NCI-H345 treated with DMSO at 0.1 percent for 48 hours (cell line): ENCODE results near the gene ERC2.

Experiments
- DNase-seq: peaks from one replicate; lab custom pipeline; 2025; ENCODE audit not compliant: unreplicated experiment; lab: John Stamatoyannopoulos, UW

ERC2 gene

DNA sequence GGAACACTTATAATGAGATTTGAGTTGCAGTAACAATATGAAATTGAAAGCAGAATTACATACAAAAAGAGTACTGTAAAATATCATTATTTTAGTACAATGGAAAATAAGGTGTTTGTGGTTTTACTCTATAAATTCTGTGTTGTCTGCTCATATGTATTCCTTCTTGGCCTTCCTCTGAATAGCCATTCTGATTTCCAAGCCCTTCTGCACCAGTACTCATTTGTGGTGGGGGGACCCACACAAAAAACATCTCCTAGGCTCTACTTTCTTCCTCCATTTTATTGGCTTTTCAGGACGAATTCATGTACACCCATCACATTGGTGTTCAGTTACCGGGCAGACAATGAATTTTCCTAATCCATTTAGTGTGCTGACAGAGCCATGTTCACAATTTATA lies 338.2 kb downstream of the ERC2 start:
- DNase-seq, result peak; percentile 32

DNA sequence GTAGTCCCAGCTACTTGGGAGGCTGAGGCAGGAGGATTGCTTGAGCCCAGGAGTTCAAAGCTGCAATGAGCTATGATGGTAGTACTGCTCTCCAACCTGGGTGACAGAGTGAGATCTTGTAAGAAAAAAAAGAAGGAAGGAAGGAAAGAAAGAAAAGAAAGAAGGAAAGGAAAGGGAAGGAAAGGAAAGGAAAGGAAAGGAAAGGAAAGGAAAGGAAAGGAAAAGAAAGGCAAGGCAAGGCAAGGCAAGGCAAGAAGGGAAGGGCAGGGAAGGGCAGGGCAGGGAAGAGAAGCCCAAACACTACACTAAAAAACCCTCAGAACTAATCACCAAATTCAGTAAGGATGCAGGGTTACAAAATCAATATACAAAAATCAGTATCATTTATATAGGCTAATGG lies 341.6 kb downstream of the ERC2 start:
- DNase-seq, result no peak

DNA sequence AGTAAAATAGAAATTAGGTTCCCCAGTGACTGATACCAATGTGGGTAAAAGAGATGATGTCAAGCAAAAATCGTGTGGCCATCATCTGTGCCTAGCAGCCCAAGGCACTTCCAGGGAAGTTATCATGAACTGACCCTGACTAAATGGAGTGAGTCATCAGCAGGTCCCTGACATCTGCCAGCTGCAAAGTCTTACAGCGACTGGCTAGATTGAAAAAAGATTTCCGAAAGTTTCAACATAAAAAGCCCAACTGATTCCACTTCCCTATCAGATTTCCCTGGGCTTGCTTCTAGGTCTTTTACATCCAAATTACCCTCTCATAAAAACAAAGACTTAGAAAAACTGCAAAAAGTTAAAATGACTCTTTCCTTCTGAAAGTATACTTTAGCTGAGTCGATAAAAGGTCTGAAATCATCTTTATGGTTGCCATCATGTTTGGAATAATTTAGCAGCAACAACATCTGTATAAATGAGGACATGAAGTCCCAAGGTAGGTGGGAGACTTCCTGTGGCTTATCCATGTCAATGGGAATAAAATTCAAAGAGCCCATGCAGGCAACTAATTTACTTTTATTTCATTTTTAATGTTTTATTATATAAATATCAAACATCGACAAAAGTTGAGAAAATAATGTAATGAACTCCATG lies 342.8 kb downstream of the ERC2 start:
- DNase-seq, result no peak

- DNase-seq, result no peak
Measured at GRCh38 chr3:56124546-56124945, 343.7 kb downstream of the ERC2 start.

- DNase-seq, result no peak
Measured at GRCh38 chr3:56123487-56123886, 344.8 kb downstream of the ERC2 start.

- DNase-seq, result no peak
Measured at GRCh38 chr3:56122911-56123310, 345.4 kb downstream of the ERC2 start.

DNA sequence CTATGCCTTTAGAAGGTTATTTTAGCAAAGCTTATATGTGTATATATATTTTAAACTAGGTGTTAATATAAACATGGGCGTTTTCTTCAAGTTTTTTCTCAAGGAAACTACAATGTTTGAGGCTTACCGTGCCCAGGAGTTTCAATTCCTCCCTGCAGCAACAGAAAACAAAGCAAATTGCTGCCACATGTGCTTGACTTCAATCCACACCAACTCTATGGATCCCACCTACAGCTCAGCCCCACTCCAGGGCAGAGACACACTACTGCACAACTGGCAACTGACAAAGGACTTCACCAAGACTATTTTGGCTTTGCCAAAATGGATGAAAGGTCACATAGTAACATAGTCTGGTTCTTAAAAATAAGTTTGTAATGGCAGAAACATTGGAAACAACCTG lies 346.6 kb downstream of the ERC2 start:
- no peak for DNase-seq

DNA sequence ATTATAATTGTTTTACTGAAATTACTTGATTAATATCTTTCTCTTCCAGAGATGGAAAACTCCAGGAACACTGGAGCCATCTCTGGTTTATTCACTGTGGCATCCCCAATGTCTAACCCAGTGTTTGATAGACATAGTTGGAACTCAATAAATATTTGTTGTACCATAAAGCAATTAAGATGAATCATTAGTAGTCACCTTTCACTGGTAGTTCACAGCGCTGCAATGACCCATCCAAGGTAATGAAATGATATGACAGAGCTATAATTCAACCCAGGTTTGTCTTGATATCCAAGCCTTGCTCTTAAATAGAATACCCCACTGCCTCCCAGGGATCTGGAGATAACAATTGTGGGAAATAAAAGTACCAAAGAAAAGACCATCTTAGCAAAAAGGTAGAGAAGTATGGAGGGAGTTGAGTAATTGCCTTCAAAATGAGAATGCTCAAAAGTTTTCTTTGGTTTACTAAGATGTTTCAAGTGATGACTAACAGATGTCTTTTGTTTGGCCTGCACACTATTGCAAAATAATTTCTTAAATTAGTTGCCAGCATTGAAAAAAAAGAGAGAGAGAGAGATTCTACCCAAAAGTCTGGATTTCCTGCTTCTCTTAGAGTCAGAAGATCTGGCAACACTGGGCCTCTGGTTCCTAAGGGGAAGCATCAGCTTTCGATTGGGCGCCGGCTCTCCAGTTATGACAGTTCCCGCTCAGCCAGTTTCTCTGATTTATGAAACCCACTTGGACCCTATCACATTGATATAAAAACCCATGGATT lies 348.5 kb downstream of the ERC2 start:
- DNase-seq, result no peak

DNA sequence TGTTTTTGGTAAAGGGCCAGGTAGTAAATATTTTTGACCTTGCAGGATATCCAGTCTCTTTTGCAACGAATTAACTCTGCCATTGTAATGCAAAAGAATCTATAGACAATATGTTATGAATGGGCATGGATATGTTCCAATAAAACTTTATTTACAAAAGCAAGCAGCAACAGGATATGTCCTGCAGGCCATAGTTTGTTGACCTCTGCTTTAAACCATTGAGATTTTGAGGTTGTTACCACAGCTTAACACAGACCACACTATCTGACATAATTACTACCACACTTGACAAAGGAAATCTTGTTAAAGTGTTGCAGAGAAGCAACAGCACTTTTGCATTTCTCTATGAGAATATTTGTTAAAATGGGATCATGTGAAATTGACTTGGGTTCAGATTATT lies 349.3 kb downstream of the ERC2 start:
- no peak for DNase-seq

- DNase-seq, result no peak
Measured at GRCh38 chr3:56115698-56116097, 352.6 kb downstream of the ERC2 start.

DNA sequence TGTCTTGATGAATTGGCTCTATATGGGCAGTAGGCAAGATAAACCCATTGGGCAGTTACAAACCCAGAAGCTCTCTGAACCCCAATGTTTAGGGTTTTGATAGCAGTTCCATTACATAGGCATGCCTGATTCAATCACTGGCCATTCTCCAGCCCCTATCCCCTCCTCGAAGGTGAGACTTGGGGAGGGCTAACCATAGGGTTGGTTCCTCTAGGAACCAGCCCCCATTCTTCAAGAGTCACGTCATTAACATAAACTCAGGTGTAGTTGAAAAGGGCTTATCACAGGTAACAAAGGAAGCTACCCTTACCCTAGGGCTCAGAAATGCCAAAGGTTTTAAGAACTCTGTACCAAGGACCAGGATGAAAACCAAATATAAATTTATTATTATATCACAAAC lies 353.1 kb downstream of the ERC2 start:
- DNase-seq, result no peak

- no peak for DNase-seq
Measured at GRCh38 chr3:56113908-56114307, 354.4 kb downstream of the ERC2 start.

- DNase-seq, result no peak
Measured at GRCh38 chr3:56113231-56113630, 355.0 kb downstream of the ERC2 start.

DNA sequence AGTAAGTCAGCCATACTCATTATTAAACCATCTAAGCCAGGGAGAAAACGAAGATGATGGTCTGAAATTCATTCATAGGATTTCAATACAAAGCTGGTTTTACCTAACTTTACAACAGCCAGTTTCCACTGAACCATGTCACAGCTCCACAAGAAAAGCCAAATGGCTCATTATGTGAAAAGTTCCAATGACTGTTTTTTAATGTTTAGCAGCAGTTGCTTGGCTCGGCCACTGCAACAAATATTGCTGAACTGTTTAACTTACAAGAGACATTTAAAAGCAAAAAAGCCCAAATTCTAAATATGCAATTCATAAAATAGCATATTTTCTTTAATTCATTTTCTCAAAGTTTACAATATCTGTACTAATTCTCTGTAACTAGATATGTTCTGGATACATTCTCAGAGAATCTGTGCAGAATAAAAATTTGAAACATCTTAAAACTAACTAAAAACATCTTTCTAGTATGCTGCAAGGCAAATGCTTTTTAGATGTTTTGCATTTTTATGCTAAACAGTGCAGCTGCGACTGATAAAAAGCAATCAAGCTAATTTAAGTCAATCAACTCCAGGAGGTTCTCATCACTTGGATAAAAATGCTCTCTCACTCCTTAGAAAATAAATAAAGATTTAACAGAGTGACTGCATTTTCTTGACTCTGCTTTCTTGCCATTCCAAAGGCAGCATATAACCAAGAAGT lies 356.5 kb downstream of the ERC2 start:
- no peak for DNase-seq

DNA sequence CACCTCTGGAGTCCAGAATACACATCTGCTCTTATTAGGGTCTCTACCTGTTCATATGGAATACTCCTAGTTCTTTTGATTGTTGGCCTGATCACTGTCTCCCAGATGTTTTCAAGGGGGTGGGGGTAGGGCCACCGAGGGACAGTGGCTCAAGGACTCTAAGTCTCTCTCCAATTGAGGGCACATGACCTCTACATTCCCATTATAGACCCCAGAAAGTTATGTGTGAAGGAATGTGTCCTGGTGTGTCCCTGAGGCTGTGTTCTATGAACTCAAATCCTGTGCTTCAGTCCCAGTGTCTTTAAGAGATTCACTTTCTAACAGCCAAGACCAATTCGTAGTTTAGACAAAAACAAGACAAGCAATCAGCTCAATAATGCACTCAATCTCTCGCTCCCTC lies 357.4 kb downstream of the ERC2 start:
- no peak for DNase-seq

GRCh38 chr3:56107157-56107556 lies 361.1 kb downstream of the ERC2 start:
- no peak for DNase-seq

DNA sequence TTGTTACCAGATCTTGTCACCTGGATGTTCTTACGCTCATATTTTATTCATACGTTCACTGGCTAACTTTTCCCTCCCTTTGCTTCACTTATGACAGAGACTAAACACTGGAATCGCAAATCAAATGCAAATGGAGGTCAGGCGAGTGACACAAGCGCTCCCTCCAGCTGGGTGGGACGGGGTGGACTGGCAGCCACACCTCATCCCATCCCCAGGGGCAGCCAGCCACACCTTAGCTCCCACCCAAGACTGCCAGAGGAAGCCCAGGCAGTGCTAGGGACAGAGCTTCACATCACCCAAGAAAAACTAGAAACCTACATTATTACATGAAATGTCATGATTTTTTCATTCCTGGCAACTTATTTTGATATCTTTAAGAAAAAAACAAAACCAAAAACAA lies 366.2 kb downstream of the ERC2 start:
- DNase-seq, result no peak

- DNase-seq, result no peak
Measured at GRCh38 chr3:56101576-56101975, 366.7 kb downstream of the ERC2 start.

DNA sequence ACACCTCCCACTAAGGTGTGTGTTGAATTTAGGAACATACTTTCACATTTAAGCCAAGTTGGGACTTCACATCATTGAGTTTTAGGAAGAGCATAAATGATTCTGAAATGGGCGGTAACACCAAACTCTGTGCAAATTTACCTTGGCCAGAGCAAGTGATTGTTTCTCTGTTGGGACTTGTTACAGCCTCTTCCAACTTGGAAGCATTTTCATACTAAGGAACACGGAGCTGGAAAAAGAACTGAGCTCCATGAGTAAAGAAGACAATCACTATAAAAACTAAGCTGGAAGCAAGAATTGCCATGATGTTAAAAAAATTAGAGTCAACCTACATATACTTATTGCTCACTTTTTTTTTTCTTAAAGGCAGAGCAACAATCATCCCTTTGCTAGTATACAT lies 371.3 kb downstream of the ERC2 start:
- DNase-seq, result no peak

GRCh38 chr3:56094170-56094569 lies 374.1 kb downstream of the ERC2 start:
- no peak for DNase-seq

- DNase-seq, result no peak
Measured at GRCh38 chr3:56089739-56090138, 378.5 kb downstream of the ERC2 start.

GRCh38 chr3:56087451-56088053 lies 380.7 kb downstream of the ERC2 start:
- no peak for DNase-seq
